Trophoblast cell (in vitro differentiated cells and primary cell): ENCODE measurements around the gene LGR4.

Source experiments
- DNase-seq, 2 donors: peaks; one replicate each; pipeline ENCODE4 v3.0.0-alpha.2; 2016
- H2AFZ ChIP-seq: 2 replicates; pipeline ENCODE4 v1.6.1; 2013; ENCODE audit warnings: low read length, moderate library complexity, mild to moderate bottlenecking; ENCODE audit not compliant: insufficient read depth, poor library complexity
- H2AK5ac ChIP-seq: 2 replicates; pipeline ENCODE4 v1.6.1; 2013; ENCODE audit warnings: mild to moderate bottlenecking, low read length
- H2BK120ac ChIP-seq: 2 replicates; pipeline ENCODE4 v1.6.1; 2013; ENCODE audit warnings: low read length, mild to moderate bottlenecking, moderate library complexity; ENCODE audit not compliant: insufficient read depth, poor library complexity
- H2BK12ac ChIP-seq: 2 replicates; pipeline ENCODE4 v1.6.1; 2013; ENCODE audit warnings: mild to moderate bottlenecking, low read length, moderate library complexity
- H2BK5ac ChIP-seq: 2 replicates; pipeline ENCODE4 v1.6.1; 2013; ENCODE audit warnings: low read length, low read depth, moderate library complexity, mild to moderate bottlenecking; ENCODE audit not compliant: poor library complexity
- H3K14ac ChIP-seq: 2 replicates; pipeline ENCODE4 v1.6.1; 2013; ENCODE audit warnings: mild to moderate bottlenecking, low read length
- H3K18ac ChIP-seq: 2 replicates; pipeline ENCODE4 v1.6.1; 2013; ENCODE audit warnings: mild to moderate bottlenecking, low read length
- H3K23ac ChIP-seq: 2 replicates; pipeline ENCODE4 v1.6.1; 2013; ENCODE audit warnings: low read length
- H3K27ac ChIP-seq: 2 replicates; pipeline ENCODE4 v1.5.1; 2013; ENCODE audit warnings: low read depth, mild to moderate bottlenecking, inconsistent platforms, low read length, moderate library complexity
- H3K27me3 ChIP-seq: 2 replicates; pipeline ENCODE4 v1.6.1; 2013; ENCODE audit warnings: inconsistent platforms, mild to moderate bottlenecking, low read length, moderate library complexity; ENCODE audit not compliant: insufficient read depth
- H3K36me3 ChIP-seq, 2 experiments: 1 replicate in 1 of 2; 2 replicates in 1 of 2; pipeline ENCODE4 v1.6.1; 2013; ENCODE audit warnings: low read length in 2 of 2, mild to moderate bottlenecking in 2 of 2, moderate library complexity in 1 of 2; ENCODE audit not compliant: insufficient read depth in 2 of 2, control insufficient read depth in 1 of 2
- H3K4ac ChIP-seq: 2 replicates; pipeline ENCODE4 v1.6.1; 2013; ENCODE audit warnings: low read depth, mild to moderate bottlenecking, low read length, moderate library complexity
- H3K4me1 ChIP-seq, 2 experiments: 1 replicate in 1 of 2; 2 replicates in 1 of 2; pipeline ENCODE4 v1.6.1; 2013; ENCODE audit warnings: low read length in 2 of 2, mild to moderate bottlenecking in 2 of 2, moderate library complexity in 1 of 2; ENCODE audit not compliant: insufficient read depth in 2 of 2, control insufficient read depth in 1 of 2
- H3K4me2 ChIP-seq: 2 replicates; pipeline ENCODE4 v1.6.1; 2013; ENCODE audit warnings: inconsistent platforms, mild to moderate bottlenecking, low read length, moderate library complexity
- H3K4me3 ChIP-seq: 2 replicates; pipeline ENCODE4 v1.5.1; 2013; ENCODE audit warnings: mild to moderate bottlenecking, low read depth, low read length, inconsistent platforms
- H3K79me1 ChIP-seq: one replicate; pipeline ENCODE4 v1.6.1; 2013; ENCODE audit warnings: low read length
- H3K79me2 ChIP-seq: 2 replicates; pipeline ENCODE4 v1.6.1; 2013; ENCODE audit warnings: low read length, mild to moderate bottlenecking; ENCODE audit not compliant: control insufficient read depth, insufficient read depth, poor library complexity
- H3K9ac ChIP-seq: 2 replicates; pipeline ENCODE4 v1.6.1; 2013; ENCODE audit warnings: mild to moderate bottlenecking, low read length
- H3K9me3 ChIP-seq: 2 replicates; pipeline ENCODE4 v1.6.1; 2013; ENCODE audit warnings: low read depth, mild to moderate bottlenecking, control low read depth, inconsistent platforms, low read length; ENCODE audit not compliant: insufficient read depth
- H4K12ac ChIP-seq: 2 replicates; pipeline ENCODE4 v1.6.1; 2013; ENCODE audit warnings: low read depth, mild to moderate bottlenecking, low read length, moderate library complexity
- H4K8ac ChIP-seq: 2 replicates; pipeline ENCODE4 v1.6.1; 2013; ENCODE audit warnings: low read depth, mild to moderate bottlenecking, low read length, moderate library complexity
- H4K91ac ChIP-seq: one replicate; pipeline ENCODE4 v1.6.1; 2013; ENCODE audit warnings: low read depth, mild to moderate bottlenecking, low read length, moderate library complexity
- WGBS: extraction: QIAGEN DNeasy Blood & Tissue Kit; methylation state at CpG from one replicate; pipeline ENCODE4 v1.1.7; 2013; ENCODE audit warnings: missing lambda C conversion rate; ENCODE audit not compliant: insufficient read length, insufficient coverage; ENCODE audit errors: extremely low coverage; 5-methylcytosine and 5-hydroxymethylcytosine counted together

Gene LGR4

GRCh38 chr11:27464289-27464696 lies 8.3 kb downstream of the LGR4 start:
- H2BK12ac ChIP-seq, result no peak overlapping the region
- H4K8ac ChIP-seq, result no peak overlapping the region
- DNase-seq, result peak; percentile 72 to 74
- no peaks in the 10 kb centered on the region for H3K27me3 ChIP-seq
- no peak overlapping the region for H2BK5ac ChIP-seq
- H4K12ac ChIP-seq, result no peak overlapping the region
- peak overlapping the region; percentile 46 for H3K4me2 ChIP-seq
- H2AFZ ChIP-seq, result no peak overlapping the region
- H3K14ac ChIP-seq, result no peak overlapping the region
- peak overlapping the region; percentile 38 for H3K27ac ChIP-seq
- H3K4ac ChIP-seq, result no peak overlapping the region
- H2AK5ac ChIP-seq, result no peak overlapping the region
- H3K23ac ChIP-seq, result no peak overlapping the region
- H3K4me1 ChIP-seq, result peaks cover 4 to 12% of the 10 kb centered on the region in 2 experiments
- no peak overlapping the region for H3K9ac ChIP-seq
- H3K18ac ChIP-seq, result no peak overlapping the region
- H3K4me3 ChIP-seq, result no peak overlapping the region
- H3K9me3 ChIP-seq, result no peaks in the 10 kb centered on the region
- no CpG with 5 or more reads among the region's 2 CpGs for WGBS
- peaks cover 4% of the 10 kb centered on the region for H3K79me2 ChIP-seq
- no peaks in the 10 kb centered on the region for H3K36me3 ChIP-seq
- peaks cover 3% of the 10 kb centered on the region for H3K79me1 ChIP-seq
- H4K91ac ChIP-seq, result no peak overlapping the region
- no peak overlapping the region for H2BK120ac ChIP-seq

DNA sequence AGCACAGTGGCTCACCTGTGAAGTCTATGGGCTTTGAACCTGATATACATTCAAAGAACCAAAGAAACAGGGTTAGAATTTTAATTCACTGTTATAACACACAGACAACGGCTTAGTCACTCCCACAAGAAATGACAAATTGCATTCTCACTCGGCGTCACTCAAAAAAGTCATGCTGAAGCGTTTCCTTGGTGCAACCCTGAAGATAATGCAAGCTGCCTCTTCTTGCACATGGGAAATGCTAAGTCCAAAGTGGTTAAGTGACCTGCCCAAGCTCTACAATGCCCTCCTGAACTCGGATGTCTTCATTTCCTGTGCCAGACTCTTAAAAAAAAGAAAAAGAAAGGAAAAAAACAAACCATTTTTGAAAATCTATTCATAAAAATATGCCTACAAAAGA lies 10.0 kb downstream of the LGR4 start:
- Histone ChIP-seq H3K9ac (no peak overlapping the region), H3K23ac (no peak overlapping the region), H3K4ac (peak overlapping the region; percentile 46), H3K14ac (no peak overlapping the region), H3K79me1 (peaks cover 3% of the 10 kb centered on the region), H2BK12ac (no peak overlapping the region), H3K18ac (no peak overlapping the region), H3K79me2 (peaks cover 5% of the 10 kb centered on the region), H4K12ac (no peak overlapping the region), H2AK5ac (no peak overlapping the region), H3K27me3 (no peaks in the 10 kb centered on the region), H3K27ac (no peak overlapping the region), H3K4me1 (peaks cover 0 to 6% of the 10 kb centered on the region in 2 experiments), H3K36me3 (no peaks in the 10 kb centered on the region), H3K4me3 (no peak overlapping the region), H3K9me3 (no peaks in the 10 kb centered on the region), H4K8ac (no peak overlapping the region), H2AFZ (no peak overlapping the region), H2BK120ac (no peak overlapping the region), H3K4me2 (no peak overlapping the region), H2BK5ac (no peak overlapping the region), H4K91ac (no peak overlapping the region)
- no peak for DNase-seq
- no CpG with 5 or more reads among the region's 5 CpGs for WGBS

DNA sequence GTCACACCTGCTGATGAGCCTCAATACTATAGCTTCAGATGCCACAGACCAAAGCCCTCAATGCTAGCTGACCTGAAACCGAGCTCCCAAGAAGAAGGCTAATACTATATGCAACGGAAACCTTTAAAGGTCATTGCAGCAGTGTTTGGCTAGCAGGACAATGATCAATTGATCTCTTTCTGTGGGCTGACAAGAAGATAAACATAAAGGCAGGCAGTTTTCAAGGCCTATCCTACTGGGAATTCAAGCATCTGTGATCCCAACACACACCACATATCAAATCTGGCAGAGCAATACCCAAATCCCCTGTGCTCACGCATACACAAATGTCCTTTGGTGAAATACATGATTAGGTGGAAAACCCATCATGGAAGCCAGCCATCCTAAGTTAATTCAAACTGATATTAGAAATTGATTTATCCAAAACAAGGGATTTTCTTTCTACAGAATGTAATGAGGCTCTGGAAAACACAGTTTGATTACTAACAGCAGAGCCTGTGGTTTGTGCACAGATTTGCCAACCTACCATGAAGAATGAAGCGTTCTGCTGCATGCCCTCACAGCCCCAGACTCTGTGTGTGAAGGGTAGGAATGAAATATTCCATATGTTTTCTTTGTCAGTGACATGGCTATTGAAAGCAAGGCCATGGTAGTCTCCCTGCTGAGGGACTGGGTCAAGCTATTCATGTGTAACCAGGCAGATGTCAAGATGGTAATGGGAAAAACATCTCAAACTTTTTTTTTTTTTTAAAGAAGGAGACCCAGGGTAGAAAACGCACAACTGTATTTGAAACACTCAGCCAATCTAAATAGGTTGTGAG lies 12.2 kb downstream of the LGR4 start:
- Histone ChIP-seq H3K79me1 (peaks cover 3% of the 10 kb centered on the region), H4K8ac (no peak overlapping the region), H3K27me3 (no peaks in the 10 kb centered on the region), H2BK12ac (no peak overlapping the region), H2AFZ (no peak overlapping the region), H2BK5ac (no peak overlapping the region), H3K27ac (no peak overlapping the region), H3K4ac (no peak overlapping the region), H3K4me3 (no peak overlapping the region), H3K9me3 (no peaks in the 10 kb centered on the region), H3K4me1 (peaks cover 0 to 7% of the 10 kb centered on the region in 2 experiments), H2BK120ac (no peak overlapping the region), H4K91ac (no peak overlapping the region), H4K12ac (no peak overlapping the region), H3K18ac (no peak overlapping the region), H3K23ac (no peak overlapping the region), H2AK5ac (no peak overlapping the region), H3K36me3 (no peaks in the 10 kb centered on the region), H3K4me2 (no peak overlapping the region), H3K79me2 (peaks cover 5% of the 10 kb centered on the region), H3K9ac (no peak overlapping the region), H3K14ac (no peak overlapping the region)
- WGBS, result no CpG with 5 or more reads among the region's 5 CpGs
- no peak for DNase-seq

- no peaks in the 10 kb centered on the region for H3K36me3 ChIP-seq
- H3K27me3 ChIP-seq, result no peaks in the 10 kb centered on the region
These were observed 13.4 kb downstream of the LGR4 start for GRCh38 chr11:27459191-27459590.

More at GRCh38 chr11:27459191-27459590, 13.4 kb downstream of the LGR4 start:
- no CpG with 5 or more reads among the region's 6 CpGs for WGBS
- H2AFZ ChIP-seq, result no peak overlapping the region
- peaks cover 5% of the 10 kb centered on the region for H3K79me2 ChIP-seq
- peaks cover 2% of the 10 kb centered on the region for H3K79me1 ChIP-seq
- H3K4me2 ChIP-seq, result no peak overlapping the region
- no peak overlapping the region for H3K27ac ChIP-seq
- no peak overlapping the region for H3K4ac ChIP-seq
- no peak overlapping the region for H3K9ac ChIP-seq
- no peak overlapping the region for H3K14ac ChIP-seq
- no peak overlapping the region for H2BK5ac ChIP-seq
- no peak overlapping the region for H2BK12ac ChIP-seq
- no peak overlapping the region for H2AK5ac ChIP-seq
- no peak for DNase-seq
- no peak overlapping the region for H3K4me3 ChIP-seq
- H2BK120ac ChIP-seq, result no peak overlapping the region
- H3K9me3 ChIP-seq, result no peaks in the 10 kb centered on the region
- H4K91ac ChIP-seq, result no peak overlapping the region
- H3K4me1 ChIP-seq, result peaks cover 0 to 5% of the 10 kb centered on the region in 2 experiments
- H4K12ac ChIP-seq, result no peak overlapping the region
- no peak overlapping the region for H3K23ac ChIP-seq
- H3K18ac ChIP-seq, result no peak overlapping the region
- no peak overlapping the region for H4K8ac ChIP-seq
